GM18858 (cell line): ENCODE data around the gene OR51E2.
"Not testable (repeated sequence)": the region's sequence is repeated elsewhere in the genome, so short reads cannot be mapped to it uniquely, and the experiment has no call there.

Experiments used
- ATAC-seq: cut with Tn5 transposase; IDR thresholded peaks from one replicate; pipeline ENCODE4 v1.9.1; 2021; ENCODE audit not compliant: unreplicated experiment

Gene OR51E2, protein sequence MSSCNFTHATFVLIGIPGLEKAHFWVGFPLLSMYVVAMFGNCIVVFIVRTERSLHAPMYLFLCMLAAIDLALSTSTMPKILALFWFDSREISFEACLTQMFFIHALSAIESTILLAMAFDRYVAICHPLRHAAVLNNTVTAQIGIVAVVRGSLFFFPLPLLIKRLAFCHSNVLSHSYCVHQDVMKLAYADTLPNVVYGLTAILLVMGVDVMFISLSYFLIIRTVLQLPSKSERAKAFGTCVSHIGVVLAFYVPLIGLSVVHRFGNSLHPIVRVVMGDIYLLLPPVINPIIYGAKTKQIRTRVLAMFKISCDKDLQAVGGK

DNA sequence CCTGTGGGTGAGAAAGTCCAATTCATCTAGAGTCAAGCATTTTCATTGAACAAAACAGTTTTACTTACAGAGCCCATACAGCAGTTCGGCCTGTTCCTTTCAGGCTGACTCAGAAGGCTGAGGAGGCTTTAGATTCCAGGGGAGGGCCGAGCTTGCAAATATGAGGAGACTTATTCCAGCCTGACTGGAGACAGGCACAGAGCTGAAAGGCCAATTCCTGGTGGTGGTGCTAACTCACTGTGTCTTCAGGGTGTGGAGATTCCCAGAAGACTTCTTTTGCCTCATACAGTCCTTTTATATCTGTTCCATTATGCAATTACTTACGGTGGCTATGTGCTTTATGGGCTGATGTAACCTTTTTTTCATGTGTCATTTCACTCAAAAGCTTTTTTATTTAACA is at the start of gene OR51E2:
TSS of gene OR51E2 (minus strand) at position 269 of the 400 bp plus-strand sequence. CDS start 15,142 bp downstream, outside the sequence.
- no peak for ATAC-seq

DNA sequence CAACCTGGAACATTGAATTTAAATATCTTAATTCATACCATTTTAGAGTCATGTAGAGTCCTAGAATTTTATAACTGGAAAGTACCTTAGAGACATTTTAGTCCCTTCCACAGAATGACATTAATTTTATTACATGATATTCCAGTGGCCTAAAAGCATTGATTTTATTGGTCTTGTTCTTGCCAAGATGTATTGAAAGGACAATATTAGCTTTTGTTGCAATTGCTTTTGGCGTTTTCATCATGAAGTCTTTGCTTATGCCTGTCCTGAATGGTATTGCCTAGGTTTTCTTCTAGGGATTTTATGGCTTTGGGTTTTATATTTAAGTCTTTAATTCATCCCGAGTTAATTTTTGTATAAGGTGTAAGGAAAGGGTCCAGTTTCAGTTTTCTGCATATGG is 43.1 kb upstream of the OR51E2 start:
- ATAC-seq: no peak

- ATAC-seq: no peak
Measured at GRCh38 chr11:4727171-4727570, 29.5 kb upstream of the OR51E2 start.

GRCh38 chr11:4722616-4723534 is 25.2 kb upstream of the OR51E2 start:
- not testable (repeated sequence) for ATAC-seq

DNA sequence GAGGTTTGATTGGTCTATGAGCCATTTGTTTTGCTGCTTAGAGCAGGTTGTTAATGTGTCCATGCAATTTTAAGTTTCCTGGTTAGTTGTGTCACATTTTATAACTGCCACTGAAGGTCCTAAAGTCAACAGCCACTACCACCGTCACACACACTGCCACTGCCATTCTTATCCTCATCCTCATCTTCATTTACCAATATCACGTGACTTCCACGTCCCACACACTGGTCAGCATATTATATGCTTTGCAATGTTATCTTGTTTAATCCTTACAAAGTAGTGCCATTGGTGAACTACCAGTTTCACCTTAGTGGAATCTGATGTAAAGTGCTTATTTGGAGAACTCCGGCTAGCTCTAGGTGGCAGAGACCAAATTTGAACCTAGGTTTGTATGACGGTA is 16.6 kb upstream of the OR51E2 start:
- no peak for ATAC-seq

- no peak for ATAC-seq
Measured at GRCh38 chr11:4713241-4713640, 15.6 kb upstream of the OR51E2 start.

GRCh38 chr11:4704790-4705334 is 7.2 kb upstream of the OR51E2 start:
- no peak for ATAC-seq

- ATAC-seq: no peak
Measured at GRCh38 chr11:4704054-4704789, 6.6 kb upstream of the OR51E2 start, which contains the start of gene MMP26. Gene MMP26, plus strand, starts transcription at chr11:4704784.

DNA sequence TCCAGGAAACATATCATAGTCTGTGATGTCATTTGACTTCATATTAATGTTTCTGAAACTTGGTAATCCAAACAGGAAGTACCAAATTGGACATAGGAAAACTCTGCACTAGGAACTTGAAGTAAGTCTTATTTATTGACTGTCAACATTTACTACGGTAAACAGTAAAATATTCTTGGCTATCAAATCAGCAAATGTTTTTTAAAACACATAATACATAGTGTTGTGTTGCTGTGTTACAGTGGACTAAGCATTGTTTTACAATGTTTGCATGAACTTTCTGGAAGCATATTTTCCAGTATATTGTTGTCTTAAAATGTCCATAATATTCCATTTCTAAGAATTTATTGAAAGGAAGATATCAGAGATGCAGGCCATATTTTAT is 2.8 kb upstream of the OR51E2 start:
- ATAC-seq: no peak

DNA sequence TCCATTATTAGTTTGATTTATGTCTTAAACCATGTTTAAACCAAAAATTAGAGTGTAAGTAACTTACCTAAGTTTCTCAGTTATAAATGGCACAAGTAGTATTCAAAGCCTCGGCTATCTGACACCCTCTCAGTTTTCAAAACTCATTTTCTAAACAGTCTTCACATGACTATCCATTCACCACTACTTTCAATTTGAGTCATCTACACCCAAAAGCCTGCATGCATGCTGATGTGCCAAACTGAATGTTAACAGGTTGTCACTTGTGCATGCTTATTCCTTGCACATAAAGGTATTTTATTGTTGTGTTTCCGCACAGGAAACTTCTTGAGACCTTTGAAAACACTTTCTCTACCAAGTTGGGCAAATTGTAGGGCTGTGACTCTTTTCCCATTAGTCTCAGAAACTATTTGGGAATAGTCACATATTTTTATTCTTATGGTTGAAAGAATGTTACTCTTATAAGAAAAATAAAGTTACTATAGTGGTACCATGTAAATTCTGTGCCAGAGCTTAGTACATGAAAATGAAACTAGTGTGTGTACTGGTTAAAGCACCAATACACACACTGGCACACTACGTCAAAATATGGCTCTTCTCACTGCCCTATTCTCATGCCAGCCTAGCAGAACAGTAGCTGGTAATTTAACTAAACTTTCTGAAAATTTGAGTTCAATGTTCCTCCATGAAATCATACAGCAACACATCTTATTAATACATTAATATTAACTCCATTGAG is 2.2 kb upstream of the OR51E2 start:
- ATAC-seq: peak; percentile 99

DNA sequence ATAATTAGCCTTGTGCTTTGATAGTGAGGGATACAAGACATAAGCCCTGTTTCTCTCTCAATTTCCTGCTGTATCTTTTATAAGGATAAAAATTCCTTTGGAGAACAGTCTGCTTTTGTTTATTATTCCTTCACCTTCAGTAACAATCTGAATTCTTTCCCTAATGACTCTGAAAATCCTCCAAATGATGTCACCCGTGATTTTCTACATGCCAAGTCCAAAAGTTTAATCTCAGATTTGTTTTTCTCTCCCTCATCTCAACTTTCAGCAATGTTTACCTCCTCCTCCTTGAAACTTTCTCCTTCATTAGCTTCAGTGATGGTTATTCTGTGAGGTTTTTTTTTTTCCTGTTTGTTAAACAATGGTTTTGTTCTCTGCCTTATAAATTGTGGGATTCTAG is 2.2 kb downstream of the OR51E2 start:
- ATAC-seq: no peak

- ATAC-seq: no peak
Measured at GRCh38 chr11:4684631-4685285, 12.9 kb downstream of the OR51E2 start.

DNA sequence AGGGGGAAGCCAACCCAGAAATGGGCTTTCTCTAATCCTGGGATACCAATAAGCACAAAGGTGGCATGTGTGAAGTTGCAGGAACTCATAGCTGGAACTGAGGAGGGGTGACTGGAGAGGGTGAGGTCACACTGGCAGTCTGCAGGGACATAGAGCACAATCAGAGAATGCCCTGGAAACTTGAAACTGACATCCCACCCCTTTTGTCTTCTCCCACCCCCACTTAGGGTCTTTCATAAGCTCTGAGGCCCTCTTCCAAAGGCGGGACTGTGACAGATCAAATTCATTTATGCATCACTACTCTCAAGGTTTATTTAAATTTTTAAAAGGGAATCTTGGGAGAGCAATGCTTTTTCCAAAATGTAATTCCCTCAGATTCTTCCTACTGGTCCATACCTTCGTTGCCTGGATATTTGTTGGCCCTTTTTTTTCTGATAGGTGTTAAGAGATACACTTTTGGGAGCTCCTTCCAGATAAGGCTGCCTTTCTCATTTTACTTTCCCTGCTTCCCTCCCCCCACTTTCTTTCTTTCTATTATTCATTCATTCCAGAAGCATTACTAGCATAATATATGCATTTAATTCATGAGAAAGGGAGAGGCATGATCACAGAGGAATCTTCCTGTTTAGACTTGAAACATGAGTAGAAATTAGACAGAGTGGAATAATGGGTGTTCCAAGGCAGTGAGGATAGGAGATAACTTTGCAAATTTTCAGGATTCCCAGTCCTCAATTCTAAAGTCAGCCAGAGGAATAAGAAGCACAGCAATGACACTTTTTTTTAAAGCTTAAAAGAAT is 14.8 kb downstream of the OR51E2 start:
- ATAC-seq: no peak

GRCh38 chr11:4680341-4680740 is 17.3 kb downstream of the OR51E2 start:
- no peak for ATAC-seq

GRCh38 chr11:4677948-4678347 is 19.7 kb downstream of the OR51E2 start:
- ATAC-seq: no peak

DNA sequence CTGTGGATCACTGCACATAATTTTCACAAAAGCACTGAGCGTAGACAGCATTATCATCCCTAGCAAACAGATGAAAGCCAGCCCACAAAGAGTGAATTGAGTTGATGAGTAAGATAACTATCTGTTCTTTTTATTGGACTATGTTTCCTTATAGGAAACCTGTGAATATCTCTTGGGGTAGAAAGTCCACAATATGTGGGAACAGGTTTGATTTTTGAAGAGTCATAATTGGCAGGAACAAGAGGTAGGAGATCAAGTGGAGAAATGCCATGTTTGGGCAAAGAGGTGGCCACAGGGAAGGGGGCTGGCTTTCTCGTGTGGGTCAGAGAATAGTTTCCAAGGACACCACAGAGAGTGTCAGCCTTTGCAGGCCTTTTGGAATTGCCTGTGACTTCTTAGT is 23.9 kb downstream of the OR51E2 start:
- ATAC-seq: no peak

- no peak for ATAC-seq
Measured at GRCh38 chr11:4672470-4672869, 25.2 kb downstream of the OR51E2 start.

DNA sequence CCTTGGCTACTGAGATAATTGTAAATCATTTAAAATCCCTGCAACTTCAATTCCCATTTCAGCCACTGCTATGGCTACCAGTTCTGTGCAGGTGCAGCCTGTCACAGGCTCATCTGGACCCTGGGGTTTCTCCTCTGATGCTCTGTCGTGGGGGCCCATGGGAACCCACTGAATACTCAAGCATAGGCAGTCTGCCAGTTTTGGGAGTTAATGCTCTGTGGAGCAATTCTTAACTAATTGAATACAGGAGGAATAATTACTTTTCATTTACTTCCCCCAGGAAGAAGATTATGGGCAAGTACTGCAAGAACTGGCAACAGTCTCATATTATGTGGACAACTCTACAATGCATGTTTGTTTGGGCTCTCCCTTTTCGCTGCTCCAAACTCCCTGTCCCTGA is 25.9 kb downstream of the OR51E2 start:
- ATAC-seq: no peak

GRCh38 chr11:4665424-4665823 is 32.2 kb downstream of the OR51E2 start:
- ATAC-seq: no peak
